ENCODE data around the gene LIG3.

DNA sequence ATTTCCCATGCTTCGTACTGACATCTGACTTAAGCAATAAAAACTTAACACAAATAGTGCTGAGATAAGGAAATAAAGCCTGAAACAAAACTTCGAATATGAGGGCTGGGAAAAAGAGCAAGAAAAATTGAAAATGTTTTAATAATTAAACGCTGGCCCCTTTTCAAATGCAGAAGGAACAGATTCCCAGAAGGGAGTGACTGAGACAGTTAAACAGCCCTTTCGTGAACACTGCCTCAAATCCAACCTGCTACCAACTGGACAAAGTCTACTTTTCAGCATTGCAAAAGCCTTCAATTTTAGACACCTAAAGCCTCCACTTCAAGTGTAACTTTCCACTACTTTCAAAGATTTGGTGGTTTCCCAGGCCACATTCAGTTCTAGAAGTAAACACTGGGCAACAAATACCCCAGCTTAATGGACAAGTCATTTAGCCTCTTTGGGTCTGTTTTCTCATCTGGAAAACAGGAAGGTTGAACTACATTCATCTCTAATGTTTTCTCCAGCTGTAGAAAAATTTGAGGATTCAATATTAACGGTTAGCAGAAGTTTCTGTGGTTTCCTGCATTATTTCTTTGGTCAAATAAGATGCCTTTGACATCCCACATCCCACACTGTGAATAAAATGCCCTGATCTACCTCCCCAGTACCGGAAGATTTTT, 71.4 kb downstream of the LIG3 start:
- TF ChIP-seq RXRA (IDR thresholded peaks at IDR 0.05; ENCODE audit: borderline replicate concordance, low read depth) (no peak), POLR2AphosphoS5 (IDR thresholded peaks at IDR 0.05; ENCODE audit: low read depth, low read length) (no peak), EZH2phosphoT487 (IDR thresholded peaks at IDR 0.05; ENCODE audit: borderline replicate concordance, low read depth) (no peak), RAD21 (IDR thresholded peaks at IDR 0.05; ENCODE audit: low read length) (no peak)
- TF ChIP-seq, protein P1, sequence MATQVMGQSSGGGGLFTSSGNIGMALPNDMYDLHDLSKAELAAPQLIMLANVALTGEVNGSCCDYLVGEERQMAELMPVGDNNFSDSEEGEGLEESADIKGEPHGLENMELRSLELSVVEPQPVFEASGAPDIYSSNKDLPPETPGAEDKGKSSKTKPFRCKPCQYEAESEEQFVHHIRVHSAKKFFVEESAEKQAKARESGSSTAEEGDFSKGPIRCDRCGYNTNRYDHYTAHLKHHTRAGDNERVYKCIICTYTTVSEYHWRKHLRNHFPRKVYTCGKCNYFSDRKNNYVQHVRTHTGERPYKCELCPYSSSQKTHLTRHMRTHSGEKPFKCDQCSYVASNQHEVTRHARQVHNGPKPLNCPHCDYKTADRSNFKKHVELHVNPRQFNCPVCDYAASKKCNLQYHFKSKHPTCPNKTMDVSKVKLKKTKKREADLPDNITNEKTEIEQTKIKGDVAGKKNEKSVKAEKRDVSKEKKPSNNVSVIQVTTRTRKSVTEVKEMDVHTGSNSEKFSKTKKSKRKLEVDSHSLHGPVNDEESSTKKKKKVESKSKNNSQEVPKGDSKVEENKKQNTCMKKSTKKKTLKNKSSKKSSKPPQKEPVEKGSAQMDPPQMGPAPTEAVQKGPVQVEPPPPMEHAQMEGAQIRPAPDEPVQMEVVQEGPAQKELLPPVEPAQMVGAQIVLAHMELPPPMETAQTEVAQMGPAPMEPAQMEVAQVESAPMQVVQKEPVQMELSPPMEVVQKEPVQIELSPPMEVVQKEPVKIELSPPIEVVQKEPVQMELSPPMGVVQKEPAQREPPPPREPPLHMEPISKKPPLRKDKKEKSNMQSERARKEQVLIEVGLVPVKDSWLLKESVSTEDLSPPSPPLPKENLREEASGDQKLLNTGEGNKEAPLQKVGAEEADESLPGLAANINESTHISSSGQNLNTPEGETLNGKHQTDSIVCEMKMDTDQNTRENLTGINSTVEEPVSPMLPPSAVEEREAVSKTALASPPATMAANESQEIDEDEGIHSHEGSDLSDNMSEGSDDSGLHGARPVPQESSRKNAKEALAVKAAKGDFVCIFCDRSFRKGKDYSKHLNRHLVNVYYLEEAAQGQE (IDR thresholded peaks at IDR 0.05; ENCODE audit: low read depth, low read length) = no peak
- TF ChIP-seq, protein P2, sequence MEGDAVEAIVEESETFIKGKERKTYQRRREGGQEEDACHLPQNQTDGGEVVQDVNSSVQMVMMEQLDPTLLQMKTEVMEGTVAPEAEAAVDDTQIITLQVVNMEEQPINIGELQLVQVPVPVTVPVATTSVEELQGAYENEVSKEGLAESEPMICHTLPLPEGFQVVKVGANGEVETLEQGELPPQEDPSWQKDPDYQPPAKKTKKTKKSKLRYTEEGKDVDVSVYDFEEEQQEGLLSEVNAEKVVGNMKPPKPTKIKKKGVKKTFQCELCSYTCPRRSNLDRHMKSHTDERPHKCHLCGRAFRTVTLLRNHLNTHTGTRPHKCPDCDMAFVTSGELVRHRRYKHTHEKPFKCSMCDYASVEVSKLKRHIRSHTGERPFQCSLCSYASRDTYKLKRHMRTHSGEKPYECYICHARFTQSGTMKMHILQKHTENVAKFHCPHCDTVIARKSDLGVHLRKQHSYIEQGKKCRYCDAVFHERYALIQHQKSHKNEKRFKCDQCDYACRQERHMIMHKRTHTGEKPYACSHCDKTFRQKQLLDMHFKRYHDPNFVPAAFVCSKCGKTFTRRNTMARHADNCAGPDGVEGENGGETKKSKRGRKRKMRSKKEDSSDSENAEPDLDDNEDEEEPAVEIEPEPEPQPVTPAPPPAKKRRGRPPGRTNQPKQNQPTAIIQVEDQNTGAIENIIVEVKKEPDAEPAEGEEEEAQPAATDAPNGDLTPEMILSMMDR (IDR thresholded peaks at IDR 0.05) = no peak
- TF ChIP-seq, protein P3, sequence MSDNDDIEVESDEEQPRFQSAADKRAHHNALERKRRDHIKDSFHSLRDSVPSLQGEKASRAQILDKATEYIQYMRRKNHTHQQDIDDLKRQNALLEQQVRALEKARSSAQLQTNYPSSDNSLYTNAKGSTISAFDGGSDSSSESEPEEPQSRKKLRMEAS (IDR thresholded peaks at IDR 0.05; ENCODE audit: low read depth) = no peak

Measured in SK-N-SH (cell line).